T-helper 2 cell treated with Interferon-gamma antibody and Interleukin-4, amounts not matched to agents 5 μg/mL and 100 μg/mL, for 36 hours (primary cell): ENCODE results near the gene PAK2.

Experiments
- DNase-seq: peaks from one replicate; pipeline ENCODE4 v3.0.0; 2021; ENCODE audit warnings: low spot score
- H3K27ac Mint-ChIP-seq: one replicate; pipeline ENCODE4 v1.8.0; 2021; ENCODE audit warnings: mild to moderate bottlenecking, mixed read lengths
- H3K27me3 Mint-ChIP-seq: one replicate; pipeline ENCODE4 v1.8.0; 2021; ENCODE audit warnings: low read depth, mixed read lengths
- H3K36me3 Mint-ChIP-seq: one replicate; pipeline ENCODE4 v1.8.0; 2021; ENCODE audit warnings: low read depth, mixed read lengths
- H3K4me1 Mint-ChIP-seq: one replicate; pipeline ENCODE4 v1.8.0; 2021; ENCODE audit warnings: low read depth, mixed read lengths
- H3K4me3 Mint-ChIP-seq: one replicate; pipeline ENCODE4 v1.8.0; 2022; ENCODE audit warnings: mild to moderate bottlenecking, moderate library complexity, mixed read lengths
- H3K9me3 Mint-ChIP-seq: one replicate; pipeline ENCODE4 v1.8.0; 2021; ENCODE audit warnings: mixed read lengths

Gene PAK2

GRCh38 chr3:196778755-196779154, 39.1 kb downstream of the PAK2 start:
- Mint-ChIP-seq H3K36me3 (peaks cover 59% of the 10 kb centered on the region), H3K27ac (no peak overlapping the region), H3K27me3 (no peaks in the 10 kb centered on the region), H3K4me3 (no peak overlapping the region), H3K9me3 (peaks cover 8% of the 10 kb centered on the region), H3K4me1 (peaks cover 11% of the 10 kb centered on the region)
- no peak for DNase-seq

GRCh38 chr3:196782511-196782910, 42.9 kb downstream of the PAK2 start:
- no peak overlapping the region for H3K4me3 Mint-ChIP-seq
- H3K27me3 Mint-ChIP-seq = no peaks in the 10 kb centered on the region
- peaks cover 2% of the 10 kb centered on the region for H3K4me1 Mint-ChIP-seq
- H3K36me3 Mint-ChIP-seq = peaks cover 74% of the 10 kb centered on the region
- no peak overlapping the region for H3K27ac Mint-ChIP-seq
- no peak for DNase-seq
- peaks cover 12% of the 10 kb centered on the region for H3K9me3 Mint-ChIP-seq

GRCh38 chr3:196788528-196788927, 48.9 kb downstream of the PAK2 start:
- H3K36me3 Mint-ChIP-seq = peaks cover 77% of the 10 kb centered on the region
- no peak overlapping the region for H3K27ac Mint-ChIP-seq
- peaks cover 3% of the 10 kb centered on the region for H3K4me1 Mint-ChIP-seq
- peaks cover 30% of the 10 kb centered on the region for H3K9me3 Mint-ChIP-seq
- H3K27me3 Mint-ChIP-seq = no peaks in the 10 kb centered on the region
- no peak for DNase-seq
- no peak overlapping the region for H3K4me3 Mint-ChIP-seq

GRCh38 chr3:196789885-196790359, 50.3 kb downstream of the PAK2 start:
- H3K36me3 Mint-ChIP-seq = peaks cover 80% of the 10 kb centered on the region
- peaks cover 3% of the 10 kb centered on the region for H3K4me1 Mint-ChIP-seq
- H3K27ac Mint-ChIP-seq = no peak overlapping the region

GRCh38 chr3:196790636-196791035, 51.0 kb downstream of the PAK2 start:
- H3K4me1 Mint-ChIP-seq = peaks cover 1% of the 10 kb centered on the region
- H3K36me3 Mint-ChIP-seq = peaks cover 79% of the 10 kb centered on the region
- H3K27ac Mint-ChIP-seq = no peak overlapping the region

More at GRCh38 chr3:196789885-196790359, 50.3 kb downstream of the PAK2 start:
- no peak for DNase-seq
- Mint-ChIP-seq H3K27me3 (no peaks in the 10 kb centered on the region), H3K4me3 (no peak overlapping the region), H3K9me3 (peaks cover 36% of the 10 kb centered on the region)

GRCh38 chr3:196792771-196793170, 53.1 kb downstream of the PAK2 start:
- no peak for DNase-seq
- H3K4me1 Mint-ChIP-seq = peaks cover 1% of the 10 kb centered on the region

More at GRCh38 chr3:196790636-196791035, 51.0 kb downstream of the PAK2 start:
- no peaks in the 10 kb centered on the region for H3K27me3 Mint-ChIP-seq
- no peak overlapping the region for H3K4me3 Mint-ChIP-seq
- peaks cover 33% of the 10 kb centered on the region for H3K9me3 Mint-ChIP-seq
- DNase-seq = no peak

GRCh38 chr3:196793246-196793645, 53.6 kb downstream of the PAK2 start:
- H3K36me3 Mint-ChIP-seq = peaks cover 66% of the 10 kb centered on the region
- no peaks in the 10 kb centered on the region for H3K27me3 Mint-ChIP-seq
- no peak for DNase-seq
- peaks cover 1% of the 10 kb centered on the region for H3K4me1 Mint-ChIP-seq
- no peak overlapping the region for H3K4me3 Mint-ChIP-seq
- no peak overlapping the region for H3K27ac Mint-ChIP-seq
- peaks cover 32% of the 10 kb centered on the region for H3K9me3 Mint-ChIP-seq

More at GRCh38 chr3:196792771-196793170, 53.1 kb downstream of the PAK2 start:
- peaks cover 70% of the 10 kb centered on the region for H3K36me3 Mint-ChIP-seq
- no peak overlapping the region for H3K4me3 Mint-ChIP-seq
- peaks cover 32% of the 10 kb centered on the region for H3K9me3 Mint-ChIP-seq
- H3K27ac Mint-ChIP-seq = no peak overlapping the region
- H3K27me3 Mint-ChIP-seq = no peaks in the 10 kb centered on the region

- H3K4me1 Mint-ChIP-seq = no peaks in the 10 kb centered on the region
- no peak for DNase-seq
- no peaks in the 10 kb centered on the region for H3K27me3 Mint-ChIP-seq
- H3K4me3 Mint-ChIP-seq = no peak overlapping the region
- H3K27ac Mint-ChIP-seq = no peak overlapping the region
- peaks cover 65% of the 10 kb centered on the region for H3K36me3 Mint-ChIP-seq
- peaks cover 28% of the 10 kb centered on the region for H3K9me3 Mint-ChIP-seq
Measured at GRCh38 chr3:196794467-196794866, 54.8 kb downstream of the PAK2 start.

GRCh38 chr3:196796317-196796716, 56.7 kb downstream of the PAK2 start:
- H3K27me3 Mint-ChIP-seq = no peaks in the 10 kb centered on the region
- H3K36me3 Mint-ChIP-seq = peaks cover 47% of the 10 kb centered on the region
- no peak for DNase-seq
- H3K4me1 Mint-ChIP-seq = peaks cover 5% of the 10 kb centered on the region
- H3K4me3 Mint-ChIP-seq = no peak overlapping the region
- H3K9me3 Mint-ChIP-seq = peaks cover 18% of the 10 kb centered on the region
- no peak overlapping the region for H3K27ac Mint-ChIP-seq

GRCh38 chr3:196800742-196801434, 61.2 kb downstream of the PAK2 start:
- Mint-ChIP-seq H3K4me1 (peaks cover 17% of the 10 kb centered on the region), H3K36me3 (peaks cover 27% of the 10 kb centered on the region)

GRCh38 chr3:196803891-196804468, 64.3 kb downstream of the PAK2 start:
- H3K27me3 Mint-ChIP-seq = no peaks in the 10 kb centered on the region
- H3K9me3 Mint-ChIP-seq = no peaks in the 10 kb centered on the region
- peaks cover 17% of the 10 kb centered on the region for H3K4me1 Mint-ChIP-seq
- H3K36me3 Mint-ChIP-seq = peaks cover 43% of the 10 kb centered on the region
- peak overlapping the region; percentile 82 for H3K27ac Mint-ChIP-seq
- H3K4me3 Mint-ChIP-seq = no peak overlapping the region
- peak; percentile 27 for DNase-seq

More at GRCh38 chr3:196800742-196801434, 61.2 kb downstream of the PAK2 start:
- no peak overlapping the region for H3K4me3 Mint-ChIP-seq
- no peak for DNase-seq
- no peaks in the 10 kb centered on the region for H3K27me3 Mint-ChIP-seq
- no peaks in the 10 kb centered on the region for H3K9me3 Mint-ChIP-seq
- H3K27ac Mint-ChIP-seq = no peak overlapping the region

- DNase-seq = no peak
- H3K4me1 Mint-ChIP-seq = peaks cover 17% of the 10 kb centered on the region
- H3K36me3 Mint-ChIP-seq = peaks cover 45% of the 10 kb centered on the region
- H3K9me3 Mint-ChIP-seq = no peaks in the 10 kb centered on the region
- no peak overlapping the region for H3K27ac Mint-ChIP-seq
- no peak overlapping the region for H3K4me3 Mint-ChIP-seq
- H3K27me3 Mint-ChIP-seq = no peaks in the 10 kb centered on the region
Measured at GRCh38 chr3:196804773-196805172, 65.1 kb downstream of the PAK2 start.

GRCh38 chr3:196810963-196811581, 71.4 kb downstream of the PAK2 start:
- Mint-ChIP-seq H3K27me3 (no peaks in the 10 kb centered on the region), H3K4me1 (no peaks in the 10 kb centered on the region), H3K36me3 (peaks cover 63% of the 10 kb centered on the region), H3K27ac (peak overlapping the region; percentile 63), H3K9me3 (no peaks in the 10 kb centered on the region), H3K4me3 (no peak overlapping the region)
- DNase-seq = no peak

- no peak overlapping the region for H3K27ac Mint-ChIP-seq
- no peaks in the 10 kb centered on the region for H3K4me1 Mint-ChIP-seq
- DNase-seq = no peak
- peaks cover 51% of the 10 kb centered on the region for H3K36me3 Mint-ChIP-seq
- H3K27me3 Mint-ChIP-seq = no peaks in the 10 kb centered on the region
- no peaks in the 10 kb centered on the region for H3K9me3 Mint-ChIP-seq
- H3K4me3 Mint-ChIP-seq = no peak overlapping the region
Measured at GRCh38 chr3:196812853-196813252, 73.2 kb downstream of the PAK2 start.
